Transverse colon (tissue), 4 donors: ENCODE results near the gene IGDCC3. TPM values are rescaled to one million over a fixed set of nuclear protein-coding genes. Genes with fewer than 3 reads are reported as not detected.

ENCODE experiments used
- DNase-seq: peaks from one replicate; pipeline ENCODE4 v3.0.0-alpha.2; 2019
- H3K27ac ChIP-seq, 4 donors: fragments of 200-600 bp; sonication (generic); 2 replicates each; pipeline ENCODE4 v1.5.1; 2016 to 2018; ENCODE audit warnings: inconsistent platforms in 4 of 4
- H3K27me3 ChIP-seq: fragments of 200-600 bp; sonication (generic); 2 replicates; pipeline ENCODE4 v1.5.1; 2017; ENCODE audit warnings: inconsistent platforms
- H3K36me3 ChIP-seq, 4 donors: fragments of 200-600 bp; sonication (generic); 2 replicates each; pipeline ENCODE4 v1.5.1; 2017 to 2019; ENCODE audit warnings: inconsistent platforms in 4 of 4
- H3K4me1 ChIP-seq, 4 donors: fragments of 200-600 bp; sonication (generic); 2 replicates each; pipeline ENCODE4 v1.5.1; 2017 to 2020; ENCODE audit warnings: inconsistent platforms in 4 of 4
- H3K4me3 ChIP-seq, 4 donors: fragments of 200-600 bp; sonication (generic); 1 replicate in 1 of 4; 2 replicates in 3 of 4; pipeline versions ENCODE4 v1.5.1 to v1.6.1; 2017 to 2019; ENCODE audit warnings: inconsistent platforms in 4 of 4
- H3K9me3 ChIP-seq, 2 donors: fragments of 200-600 bp; sonication (generic); 2 replicates each; pipeline ENCODE4 v1.5.1; 2017 to 2019; ENCODE audit warnings: inconsistent platforms in 2 of 2
- EP300 ChIP-seq: sonication (generic); formaldehyde crosslinking; IDR thresholded peaks from one replicate; pipeline ENCODE4 v1.6.1; 2017; ENCODE audit warnings: antibody characterized with exemption, low read depth
- POLR2A ChIP-seq: fragments of 450-650 bp; IDR thresholded peaks from one replicate; pipeline ENCODE4 v1.6.1; 2016; ENCODE audit warnings: antibody characterized with exemption, mild to moderate bottlenecking, moderate library complexity
- POLR2AphosphoS5 ChIP-seq, 3 donors: sonication (generic); formaldehyde crosslinking; IDR thresholded peaks; one replicate each; pipeline ENCODE4 v1.6.1; 2016; ENCODE audit warnings: antibody characterized with exemption in 3 of 3
- WGBS, 2 donors: methylation state at CpG; one replicate each; pipeline ENCODE4 v1.1.5; 2018; ENCODE audit warnings: low coverage in 1 of 2; 5-methylcytosine and 5-hydroxymethylcytosine counted together
- in situ Hi-C, 4 donors: fragments of 200-750 bp; cut with MboI; loops; one replicate each; pipeline versions ENCODE4 v1.15.0 to v1.15.1; 2017; ENCODE audit warnings: low sequenced_read_pairs in 3 of 4, low pct_ligation_motif_present in 1 of 4, low pct_unique_long_range_greater_than_20kb in 1 of 4
- intact Hi-C: fragments of 100-400 bp; cut with DNase I; formaldehyde crosslinking; loops from one replicate; pipeline ENCODE4 v1.15.1; 2023; ENCODE audit warnings: low total_unique reads
- total RNA-seq, 4 donors: library from RNA; depleted of rRNA; stranded (reverse); fragments of >200 nt; gene quantifications; one replicate each; pipeline ENCODE4 v1.1.0, GENCODE V29; 2016
- TF ChIP-seq, protein P1 (sequence below), 5 experiments: fragments of 200-600 bp in 3 of 5; fragments of 450-650 bp in 2 of 5; sonication (generic) in 3 of 5; IDR thresholded peaks; 1 replicate in 2 of 5; 2 replicates in 3 of 5; pipeline ENCODE4 v1.5.1; 2016 to 2017; ENCODE audit warnings: antibody characterized with exemption in 5 of 5, inconsistent platforms in 3 of 5, mild to moderate bottlenecking in 2 of 5, moderate library complexity in 1 of 5

IGDCC3 gene
- total RNA-seq, 4 donors from 2014 or later, result not detected

DNA sequence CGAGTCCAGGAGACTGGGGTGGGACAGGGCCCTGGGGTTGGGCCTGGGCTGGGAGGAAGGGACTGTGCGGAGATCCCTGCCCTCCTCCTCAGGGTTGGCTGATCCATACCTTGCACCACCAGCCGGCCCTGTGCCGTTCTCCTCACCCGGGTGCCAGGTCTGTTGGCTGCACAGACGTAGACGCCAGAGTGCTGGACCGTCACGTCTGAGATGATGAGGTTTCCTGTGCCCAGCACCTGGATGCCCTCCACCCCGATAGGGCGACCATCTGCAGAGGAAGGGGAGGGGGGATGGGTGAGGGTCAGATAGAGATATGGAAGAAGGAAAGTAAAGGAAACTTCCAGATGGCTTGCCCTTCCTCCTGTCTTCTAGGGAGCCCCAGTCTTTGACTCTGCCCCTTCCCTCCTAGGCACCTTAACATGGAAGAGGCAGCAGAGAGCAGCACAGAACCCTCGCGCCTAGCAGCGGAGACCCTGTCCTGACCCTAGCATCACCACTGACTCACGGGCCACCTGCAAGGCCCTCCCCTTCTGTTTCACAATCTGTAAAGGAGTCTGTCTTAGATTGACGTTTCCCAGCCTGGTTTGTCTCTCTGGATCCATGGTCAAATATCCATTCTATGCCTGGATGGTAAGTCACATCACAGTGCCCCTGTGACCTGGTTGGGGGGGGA, 44.5 kb downstream of the IGDCC3 start:
- DNase-seq, result no peak
- TF ChIP-seq EP300 (no peak), POLR2AphosphoS5 (IDR thresholded peaks at IDR 0.05) (no peak), POLR2A (no peak)
- TF ChIP-seq, protein P1, sequence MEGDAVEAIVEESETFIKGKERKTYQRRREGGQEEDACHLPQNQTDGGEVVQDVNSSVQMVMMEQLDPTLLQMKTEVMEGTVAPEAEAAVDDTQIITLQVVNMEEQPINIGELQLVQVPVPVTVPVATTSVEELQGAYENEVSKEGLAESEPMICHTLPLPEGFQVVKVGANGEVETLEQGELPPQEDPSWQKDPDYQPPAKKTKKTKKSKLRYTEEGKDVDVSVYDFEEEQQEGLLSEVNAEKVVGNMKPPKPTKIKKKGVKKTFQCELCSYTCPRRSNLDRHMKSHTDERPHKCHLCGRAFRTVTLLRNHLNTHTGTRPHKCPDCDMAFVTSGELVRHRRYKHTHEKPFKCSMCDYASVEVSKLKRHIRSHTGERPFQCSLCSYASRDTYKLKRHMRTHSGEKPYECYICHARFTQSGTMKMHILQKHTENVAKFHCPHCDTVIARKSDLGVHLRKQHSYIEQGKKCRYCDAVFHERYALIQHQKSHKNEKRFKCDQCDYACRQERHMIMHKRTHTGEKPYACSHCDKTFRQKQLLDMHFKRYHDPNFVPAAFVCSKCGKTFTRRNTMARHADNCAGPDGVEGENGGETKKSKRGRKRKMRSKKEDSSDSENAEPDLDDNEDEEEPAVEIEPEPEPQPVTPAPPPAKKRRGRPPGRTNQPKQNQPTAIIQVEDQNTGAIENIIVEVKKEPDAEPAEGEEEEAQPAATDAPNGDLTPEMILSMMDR (IDR thresholded peaks at IDR 0.05), result no peak
- Histone ChIP-seq H3K9me3 (no peaks in the 10 kb centered on the region), H3K4me1 (peaks cover 0 to 3% (median 1%) of the 10 kb centered on the region in 4 donors), H3K36me3 (no peaks in the 10 kb centered on the region), H3K27me3 (no peaks in the 10 kb centered on the region), H3K27ac (no peak overlapping the region), H3K4me3 (no peak overlapping the region)
- WGBS, 2 donors, result 69% methylated on average over 13 of the region's 16 CpGs; no CpG with 5 or more reads in 1 of the 2 donors
- in situ Hi-C loops, result no loop called here
- intact Hi-C loops, result no loop called here

GRCh38 chr15:65332391-65333147, 45.2 kb downstream of the IGDCC3 start:
- Histone ChIP-seq H3K4me3 (no peak overlapping the region), H3K27ac (no peak overlapping the region), H3K9me3 (no peaks in the 10 kb centered on the region), H3K27me3 (no peaks in the 10 kb centered on the region), H3K36me3 (no peaks in the 10 kb centered on the region), H3K4me1 (no peaks in the 10 kb centered on the region)
- 73 to 82% methylated on average over 3 to 28 of the region's 31 CpGs for WGBS, 2 donors
- in situ Hi-C loops (no loop called here), intact Hi-C loops (no loop called here)
- TF ChIP-seq POLR2A, result no peak
- TF ChIP-seq POLR2AphosphoS5 (IDR thresholded peaks at IDR 0.05), result no peak
- no peak for TF ChIP-seq EP300
- TF ChIP-seq, protein P1 (IDR thresholded peaks at IDR 0.05), result no peak
- no peak for DNase-seq

GRCh38 chr15:65331811-65332210, 46.0 kb downstream of the IGDCC3 start:
- TF ChIP-seq, protein P1 (IDR thresholded peaks at IDR 0.05), result no peak
- TF ChIP-seq EP300 (no peak), POLR2AphosphoS5 (IDR thresholded peaks at IDR 0.05) (no peak), POLR2A (no peak)
- no peak overlapping the region for H3K4me3 ChIP-seq
- DNase-seq, result no peak
- WGBS, 2 donors, result 83 to 85% methylated on average over 3 to 6 of the region's 7 CpGs
- in situ Hi-C loops (no loop called here), intact Hi-C loops (no loop called here)
- H3K27ac ChIP-seq, result no peak overlapping the region
- no peaks in the 10 kb centered on the region for H3K4me1 ChIP-seq
- no peaks in the 10 kb centered on the region for H3K9me3 ChIP-seq
- H3K27me3 ChIP-seq, result no peaks in the 10 kb centered on the region
- no peaks in the 10 kb centered on the region for H3K36me3 ChIP-seq

DNA sequence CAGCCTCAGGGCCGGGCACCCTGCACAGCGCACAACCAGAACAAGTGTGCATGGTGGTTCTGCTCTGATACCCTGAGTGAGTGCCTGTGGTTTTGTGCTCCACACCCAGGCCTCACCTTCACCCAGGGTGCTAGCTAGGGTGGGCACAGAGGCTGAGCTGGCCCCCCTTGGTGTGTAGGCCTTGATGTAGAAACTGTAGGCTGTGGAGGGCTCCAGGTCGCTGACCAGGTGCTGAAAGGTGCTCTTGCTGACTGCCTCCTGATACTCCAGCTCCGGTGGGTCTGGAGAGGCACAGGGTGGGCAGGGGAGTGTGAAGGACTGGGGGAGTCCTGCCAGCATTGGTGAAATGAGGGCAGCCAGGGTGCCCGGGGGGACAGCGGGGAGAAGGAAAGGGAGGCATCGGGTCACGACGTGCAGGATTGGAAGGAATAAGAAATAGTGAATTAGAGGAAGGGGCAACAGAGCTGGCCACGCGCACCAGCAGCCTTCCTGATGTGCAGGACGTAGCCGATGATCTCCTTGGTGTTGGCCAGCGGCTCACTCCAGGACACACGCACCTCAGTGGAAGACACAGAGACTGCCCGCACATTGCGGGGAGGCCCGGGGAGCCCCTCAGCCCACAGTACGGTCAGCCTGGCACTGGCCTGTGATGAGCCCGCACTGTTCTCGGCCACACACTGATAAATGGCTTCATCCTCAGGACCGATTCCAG, 46.7 kb downstream of the IGDCC3 start:
- intact Hi-C loops (no loop called here), in situ Hi-C loops (no loop called here)
- Histone ChIP-seq H3K27me3 (no peaks in the 10 kb centered on the region), H3K36me3 (no peaks in the 10 kb centered on the region), H3K9me3 (no peaks in the 10 kb centered on the region), H3K27ac (no peak overlapping the region), H3K4me3 (no peak overlapping the region), H3K4me1 (no peaks in the 10 kb centered on the region)
- no peak for DNase-seq
- TF ChIP-seq POLR2AphosphoS5 (IDR thresholded peaks at IDR 0.05) (no peak), EP300 (no peak), POLR2A (no peak)
- TF ChIP-seq, protein P1 (IDR thresholded peaks at IDR 0.05), result no peak
- WGBS, 2 donors, result 91% methylated on average over 7 to 22 of the region's 22 CpGs
